ENCODE results near the gene SLX4IP. TPM values are rescaled to one million over a fixed set of nuclear protein-coding genes. Genes with fewer than 3 reads are reported as not detected.
A peak's percentile ranks its signal among the peaks of the same experiment; 100 is the strongest.

The SLX4IP gene
- total RNA-seq, 2 donors from 2014 or later: 4.7 to 5.8 TPM

- DNase-seq (ENCODE audit: low spot score) (no peak), ATAC-seq (ENCODE audit: insufficient number of reproducible peaks, low FRiP score, low read depth) (no peak)
- Histone ChIP-seq H3K27ac (peak overlapping the region; percentile 98 to 100), H3K4me3 (no peak overlapping the region), H3K27me3 (replicated peaks; ENCODE audit: insufficient read depth) (no peaks in the 10 kb centered on the region), H3K36me3 (peaks cover 84% of the 10 kb centered on the region), H3K9me3 (no peaks in the 10 kb centered on the region), H3K4me1 (ENCODE audit: control insufficient read depth in 1 of 2, low read depth in 2 of 2) (peaks cover 28 to 91% of the 10 kb centered on the region in 2 donors)
- TF ChIP-seq, protein P1, sequence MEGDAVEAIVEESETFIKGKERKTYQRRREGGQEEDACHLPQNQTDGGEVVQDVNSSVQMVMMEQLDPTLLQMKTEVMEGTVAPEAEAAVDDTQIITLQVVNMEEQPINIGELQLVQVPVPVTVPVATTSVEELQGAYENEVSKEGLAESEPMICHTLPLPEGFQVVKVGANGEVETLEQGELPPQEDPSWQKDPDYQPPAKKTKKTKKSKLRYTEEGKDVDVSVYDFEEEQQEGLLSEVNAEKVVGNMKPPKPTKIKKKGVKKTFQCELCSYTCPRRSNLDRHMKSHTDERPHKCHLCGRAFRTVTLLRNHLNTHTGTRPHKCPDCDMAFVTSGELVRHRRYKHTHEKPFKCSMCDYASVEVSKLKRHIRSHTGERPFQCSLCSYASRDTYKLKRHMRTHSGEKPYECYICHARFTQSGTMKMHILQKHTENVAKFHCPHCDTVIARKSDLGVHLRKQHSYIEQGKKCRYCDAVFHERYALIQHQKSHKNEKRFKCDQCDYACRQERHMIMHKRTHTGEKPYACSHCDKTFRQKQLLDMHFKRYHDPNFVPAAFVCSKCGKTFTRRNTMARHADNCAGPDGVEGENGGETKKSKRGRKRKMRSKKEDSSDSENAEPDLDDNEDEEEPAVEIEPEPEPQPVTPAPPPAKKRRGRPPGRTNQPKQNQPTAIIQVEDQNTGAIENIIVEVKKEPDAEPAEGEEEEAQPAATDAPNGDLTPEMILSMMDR (IDR thresholded peaks at IDR 0.05): peak; percentile 23
Measured at GRCh38 chr20:10647471-10647870, 212.4 kb downstream of the SLX4IP start.

DNA sequence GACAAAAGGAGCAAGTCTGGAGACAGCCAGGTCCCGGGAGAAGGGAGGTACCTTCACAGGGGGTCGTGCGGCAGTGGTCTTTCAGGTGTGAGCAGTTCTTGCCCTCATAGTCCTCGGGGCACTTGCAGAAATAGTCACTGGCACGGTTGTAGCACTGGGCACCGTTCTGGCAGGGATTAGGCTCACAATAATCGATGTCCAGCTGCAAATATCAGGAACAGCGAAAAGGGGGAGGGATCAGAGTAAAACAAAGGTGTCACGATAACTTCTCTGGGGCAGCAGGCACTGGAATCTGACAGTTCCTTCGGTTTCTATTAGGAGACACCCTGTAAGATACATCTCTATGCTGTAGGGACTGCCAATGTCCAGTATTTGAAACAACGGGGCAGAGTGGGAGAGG lies 212.8 kb downstream of the SLX4IP start:
- Histone ChIP-seq H3K4me1 (ENCODE audit: control insufficient read depth in 1 of 2, low read depth in 2 of 2) (peaks cover 32 to 91% of the 10 kb centered on the region in 2 donors), H3K36me3 (peaks cover 83% of the 10 kb centered on the region), H3K27ac (peak overlapping the region; percentile 98 to 100), H3K27me3 (replicated peaks; ENCODE audit: insufficient read depth) (no peaks in the 10 kb centered on the region), H3K4me3 (no peak overlapping the region), H3K9me3 (no peaks in the 10 kb centered on the region)
- TF ChIP-seq, protein P1 (IDR thresholded peaks at IDR 0.05): no peak
- DNase-seq (ENCODE audit: low spot score) (no peak), ATAC-seq (ENCODE audit: insufficient number of reproducible peaks, low FRiP score, low read depth) (no peak)

DNA sequence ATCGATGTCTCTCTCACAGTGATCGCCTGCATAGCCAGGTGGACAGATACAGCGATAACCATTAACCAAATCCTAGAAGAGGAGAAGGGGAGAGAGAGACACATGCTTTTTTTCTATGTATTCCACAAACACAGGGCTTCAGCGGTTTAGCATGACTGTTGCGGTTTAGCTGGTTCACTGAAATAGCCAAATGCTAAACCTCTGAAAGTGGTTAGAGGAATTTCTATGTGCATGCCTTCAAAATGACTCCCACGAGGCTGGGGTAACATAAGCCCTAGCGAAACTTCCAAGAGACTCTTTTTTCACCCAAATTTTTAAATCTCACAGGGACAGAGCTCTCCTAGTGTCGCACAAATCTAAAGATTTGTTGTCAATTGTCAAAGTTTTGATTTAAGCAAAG lies 213.5 kb downstream of the SLX4IP start:
- no peaks in the 10 kb centered on the region for H3K9me3 ChIP-seq
- H3K4me3 ChIP-seq: no peak overlapping the region
- peaks cover 76% of the 10 kb centered on the region for H3K36me3 ChIP-seq
- no peak for ATAC-seq (ENCODE audit: insufficient number of reproducible peaks, low FRiP score, low read depth)
- DNase-seq (ENCODE audit: low spot score): no peak
- H3K4me1 ChIP-seq (ENCODE audit: control insufficient read depth in 1 of 2, low read depth in 2 of 2): peaks cover 36 to 90% of the 10 kb centered on the region in 2 donors
- H3K27me3 ChIP-seq (replicated peaks; ENCODE audit: insufficient read depth): no peaks in the 10 kb centered on the region
- peak overlapping the region; percentile 98 to 100 for H3K27ac ChIP-seq
- TF ChIP-seq, protein P1 (IDR thresholded peaks at IDR 0.05): no peak

DNA sequence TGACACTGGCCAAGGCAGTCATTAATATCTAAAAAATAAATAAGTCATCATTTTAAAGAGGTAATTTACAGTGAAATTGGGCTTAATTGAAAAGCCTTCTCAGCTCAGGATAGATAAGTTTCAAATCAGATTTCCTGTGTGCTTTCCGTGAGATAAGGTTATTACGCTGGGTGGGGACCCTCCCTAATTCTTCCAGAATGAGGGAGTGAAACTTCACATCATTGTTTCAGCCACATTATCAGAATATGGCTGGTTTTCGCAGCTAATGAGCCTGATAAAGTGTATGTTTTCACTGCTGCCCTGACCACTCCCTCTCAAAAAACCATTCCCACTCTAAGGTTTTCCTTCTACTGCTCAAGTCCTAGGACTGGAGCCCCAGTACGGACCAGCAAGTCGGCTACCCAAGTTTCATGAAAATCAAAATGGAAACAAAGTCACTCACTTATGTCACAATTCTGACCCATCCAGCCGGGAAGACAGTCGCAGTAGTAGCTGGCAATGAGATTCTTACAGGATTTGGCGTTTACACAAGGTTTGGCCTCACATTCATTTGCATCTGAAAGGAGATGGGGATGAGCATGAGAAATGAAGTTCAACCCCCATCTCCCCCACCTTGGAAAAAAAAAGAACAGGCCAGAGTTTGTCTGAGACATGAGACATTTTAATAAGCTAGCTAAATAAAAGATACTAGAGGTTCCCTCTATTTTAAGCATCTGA lies 214.1 kb downstream of the SLX4IP start:
- Histone ChIP-seq H3K36me3 (peaks cover 72% of the 10 kb centered on the region), H3K27ac (peak overlapping the region; percentile 98 to 100)
- DNase-seq (ENCODE audit: low spot score): no peak

DNA sequence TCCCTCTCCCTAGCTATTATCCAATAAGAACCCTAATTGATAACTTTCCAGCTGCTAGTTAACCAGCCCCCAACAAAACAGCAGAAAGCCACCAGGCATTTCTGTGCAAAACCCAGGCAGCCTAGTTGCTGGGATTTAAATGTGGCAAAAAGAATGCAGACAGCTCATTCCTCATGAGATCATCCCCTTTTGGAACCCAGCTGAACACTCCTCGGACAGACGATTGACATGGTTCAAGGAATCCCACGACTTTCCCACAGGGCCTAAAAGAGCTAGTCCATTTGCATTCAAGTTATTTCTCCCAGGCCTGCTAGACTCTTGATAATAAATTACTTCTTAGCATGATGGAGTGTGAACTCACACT lies 214.7 kb downstream of the SLX4IP start:
- no peak for DNase-seq (ENCODE audit: low spot score)
- Histone ChIP-seq H3K9me3 (no peaks in the 10 kb centered on the region), H3K36me3 (peaks cover 68% of the 10 kb centered on the region), H3K4me1 (ENCODE audit: control insufficient read depth in 1 of 2, low read depth in 2 of 2) (peaks cover 45 to 97% of the 10 kb centered on the region in 2 donors), H3K4me3 (no peak overlapping the region), H3K27me3 (replicated peaks; ENCODE audit: insufficient read depth) (no peaks in the 10 kb centered on the region), H3K27ac (peak overlapping the region; percentile 98 to 100)
- TF ChIP-seq, protein P1 (IDR thresholded peaks at IDR 0.05): no peak
- no peak for ATAC-seq (ENCODE audit: insufficient number of reproducible peaks, low FRiP score, low read depth)

More for the DNA sequence above, 214.1 kb downstream of the SLX4IP start:
- TF ChIP-seq, protein P1 (IDR thresholded peaks at IDR 0.05): no peak
- no peak overlapping the region for H3K4me3 ChIP-seq
- peaks cover 42 to 96% of the 10 kb centered on the region in 2 donors for H3K4me1 ChIP-seq (ENCODE audit: control insufficient read depth in 1 of 2, low read depth in 2 of 2)
- H3K27me3 ChIP-seq (replicated peaks; ENCODE audit: insufficient read depth): no peaks in the 10 kb centered on the region
- ATAC-seq (ENCODE audit: insufficient number of reproducible peaks, low FRiP score, low read depth): no peak
- H3K9me3 ChIP-seq: no peaks in the 10 kb centered on the region
